ENCODE measurements around the gene IL10RB.

DNA sequence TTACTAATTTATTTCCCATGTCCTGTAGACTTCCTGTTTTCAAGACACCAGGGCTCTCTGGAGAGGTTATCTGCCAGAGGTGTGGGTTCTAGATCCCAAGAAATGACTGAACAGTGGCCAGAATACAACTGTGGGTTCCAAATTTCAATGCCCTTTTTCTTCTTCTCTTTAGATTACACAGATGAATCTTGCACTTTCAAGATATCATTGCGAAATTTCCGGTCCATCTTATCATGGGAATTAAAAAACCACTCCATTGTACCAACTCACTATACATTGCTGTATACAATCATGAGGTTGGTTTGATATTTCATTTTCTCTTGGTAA lies 21.4 kb upstream of the IL10RB start:
- TF ChIP-seq, protein P1, sequence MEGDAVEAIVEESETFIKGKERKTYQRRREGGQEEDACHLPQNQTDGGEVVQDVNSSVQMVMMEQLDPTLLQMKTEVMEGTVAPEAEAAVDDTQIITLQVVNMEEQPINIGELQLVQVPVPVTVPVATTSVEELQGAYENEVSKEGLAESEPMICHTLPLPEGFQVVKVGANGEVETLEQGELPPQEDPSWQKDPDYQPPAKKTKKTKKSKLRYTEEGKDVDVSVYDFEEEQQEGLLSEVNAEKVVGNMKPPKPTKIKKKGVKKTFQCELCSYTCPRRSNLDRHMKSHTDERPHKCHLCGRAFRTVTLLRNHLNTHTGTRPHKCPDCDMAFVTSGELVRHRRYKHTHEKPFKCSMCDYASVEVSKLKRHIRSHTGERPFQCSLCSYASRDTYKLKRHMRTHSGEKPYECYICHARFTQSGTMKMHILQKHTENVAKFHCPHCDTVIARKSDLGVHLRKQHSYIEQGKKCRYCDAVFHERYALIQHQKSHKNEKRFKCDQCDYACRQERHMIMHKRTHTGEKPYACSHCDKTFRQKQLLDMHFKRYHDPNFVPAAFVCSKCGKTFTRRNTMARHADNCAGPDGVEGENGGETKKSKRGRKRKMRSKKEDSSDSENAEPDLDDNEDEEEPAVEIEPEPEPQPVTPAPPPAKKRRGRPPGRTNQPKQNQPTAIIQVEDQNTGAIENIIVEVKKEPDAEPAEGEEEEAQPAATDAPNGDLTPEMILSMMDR (conservative IDR thresholded peaks at IDR 0.05): no peak
- no peak for TF ChIP-seq ZFX (IDR thresholded peaks at IDR 0.05)
